ENCODE results near the gene MEIS1. TPM values are rescaled to one million over a fixed set of nuclear protein-coding genes. Genes with fewer than 3 reads are reported as not detected.

The MEIS1 gene
- total and polyA plus RNA-seq, 2 donors from 2014 or later = 7.3 to 36.7 TPM

GRCh38 chr2:66488946-66489345 is 54.0 kb downstream of the MEIS1 start:
- Histone ChIP-seq H3K4me1 (ENCODE audit: control insufficient read depth in 2 of 3, insufficient read depth in 2 of 3, low read depth in 1 of 3, low read length in 3 of 3) (peaks cover 0 to 6% (median 6%) of the 10 kb centered on the region in 3 donors), H3K9me3 (ENCODE audit: control insufficient read depth in 2 of 3, insufficient read depth in 1 of 3, low read length in 3 of 3) (no peaks in the 10 kb centered on the region), H3K27me3 (ENCODE audit: control insufficient read depth, insufficient read depth, low read length) (no peaks in the 10 kb centered on the region), H3K9ac (ENCODE audit: low read length in 3 of 3) (no peak overlapping the region), H3K4me3 (ENCODE audit: low read length in 3 of 3) (no peak overlapping the region), H3K36me3 (ENCODE audit: control insufficient read depth in 2 of 3, insufficient read depth in 3 of 3, low read length in 3 of 3) (peaks cover 0 to 4% (median 0%) of the 10 kb centered on the region in 3 donors), H3K27ac (ENCODE audit: low read depth in 2 of 2, low read length in 2 of 2) (no peak overlapping the region)
- DNase-seq (no peak), FAIRE-seq (no peak)
- intact Hi-C loops (cut with DNase I) = no loop called here
- TF ChIP-seq CTCF (IDR thresholded peaks at IDR 0.05; ENCODE audit: borderline replicate concordance, extremely low read depth, insufficient read depth) = no peak

DNA sequence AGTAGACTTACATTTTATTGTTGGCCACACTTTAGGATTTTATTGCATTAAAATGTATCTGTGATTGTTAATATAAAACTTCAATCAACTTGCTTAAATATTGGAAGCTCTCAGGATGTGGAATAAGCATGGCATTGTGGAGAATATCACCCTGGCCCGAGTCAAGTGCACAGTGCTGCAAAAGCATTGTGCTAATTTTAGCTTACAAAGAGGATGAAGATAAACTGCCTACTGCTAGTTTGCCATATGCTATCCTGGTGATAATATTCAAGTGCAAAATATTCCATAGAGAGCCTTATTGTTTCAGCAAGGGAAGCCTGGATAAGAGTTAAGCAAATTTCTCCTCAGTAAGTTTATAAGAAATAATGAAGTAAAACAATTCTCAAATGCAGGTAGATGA is 54.5 kb downstream of the MEIS1 start:
- H3K27ac ChIP-seq (ENCODE audit: low read depth in 2 of 2, low read length in 2 of 2) = no peak overlapping the region
- intact Hi-C loops (cut with DNase I) = no loop called here
- H3K36me3 ChIP-seq (ENCODE audit: control insufficient read depth in 2 of 3, insufficient read depth in 3 of 3, low read length in 3 of 3) = peaks cover 0 to 4% (median 0%) of the 10 kb centered on the region in 3 donors
- no peaks in the 10 kb centered on the region for H3K9me3 ChIP-seq (ENCODE audit: control insufficient read depth in 2 of 3, insufficient read depth in 1 of 3, low read length in 3 of 3)
- no peaks in the 10 kb centered on the region for H3K27me3 ChIP-seq (ENCODE audit: control insufficient read depth, insufficient read depth, low read length)
- DNase-seq (no peak), FAIRE-seq (no peak)
- H3K4me1 ChIP-seq (ENCODE audit: control insufficient read depth in 2 of 3, insufficient read depth in 2 of 3, low read depth in 1 of 3, low read length in 3 of 3) = peaks cover 0 to 6% (median 6%) of the 10 kb centered on the region in 3 donors
- no peak overlapping the region for H3K9ac ChIP-seq (ENCODE audit: low read length in 3 of 3)
- no peak overlapping the region for H3K4me3 ChIP-seq (ENCODE audit: low read length in 3 of 3)
- TF ChIP-seq CTCF (IDR thresholded peaks at IDR 0.05; ENCODE audit: borderline replicate concordance, extremely low read depth, insufficient read depth) = no peak

- Histone ChIP-seq H3K9me3 (ENCODE audit: control insufficient read depth in 2 of 3, insufficient read depth in 1 of 3, low read length in 3 of 3) (no peaks in the 10 kb centered on the region), H3K4me1 (ENCODE audit: control insufficient read depth in 2 of 3, insufficient read depth in 2 of 3, low read depth in 1 of 3, low read length in 3 of 3) (peaks cover 0 to 8% (median 6%) of the 10 kb centered on the region in 3 donors), H3K27me3 (ENCODE audit: control insufficient read depth, insufficient read depth, low read length) (no peaks in the 10 kb centered on the region), H3K4me3 (ENCODE audit: low read length in 3 of 3) (no peak overlapping the region), H3K9ac (ENCODE audit: low read length in 3 of 3) (no peak overlapping the region), H3K36me3 (ENCODE audit: control insufficient read depth in 2 of 3, insufficient read depth in 3 of 3, low read length in 3 of 3) (peaks cover 0 to 4% (median 0%) of the 10 kb centered on the region in 3 donors), H3K27ac (ENCODE audit: low read depth in 2 of 2, low read length in 2 of 2) (no peak overlapping the region)
- intact Hi-C loops (cut with DNase I) = no loop called here
- FAIRE-seq (no peak), DNase-seq (no peak)
- TF ChIP-seq CTCF (IDR thresholded peaks at IDR 0.05; ENCODE audit: borderline replicate concordance, extremely low read depth, insufficient read depth) = no peak
These were observed 55.7 kb downstream of the MEIS1 start for GRCh38 chr2:66490588-66491001.

DNA sequence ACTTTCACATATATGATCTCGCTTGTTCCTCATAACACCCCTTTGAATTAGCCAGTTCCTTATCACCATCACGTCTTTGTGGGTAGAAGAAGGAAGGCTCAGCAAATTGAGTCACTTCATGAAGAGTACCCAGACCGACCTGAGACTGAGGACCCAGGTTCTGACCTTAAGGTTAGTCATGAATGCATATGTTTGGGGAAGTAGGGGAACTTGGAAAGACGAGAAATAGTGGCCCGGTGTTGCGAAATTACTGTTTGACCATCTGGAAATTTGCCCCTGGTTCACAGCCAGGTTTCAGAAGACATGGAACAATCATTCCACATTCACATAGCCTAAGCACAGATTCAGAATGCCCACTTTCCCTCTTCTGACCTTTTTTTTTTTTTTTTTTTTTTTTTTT is 59.8 kb downstream of the MEIS1 start:
- intact Hi-C loops (cut with DNase I) = no loop called here
- DNase-seq = no peak
- no peak overlapping the region for H3K27ac ChIP-seq (ENCODE audit: low read depth in 2 of 2, low read length in 2 of 2)
- peaks cover 0 to 8% (median 6%) of the 10 kb centered on the region in 3 donors for H3K4me1 ChIP-seq (ENCODE audit: control insufficient read depth in 2 of 3, insufficient read depth in 2 of 3, low read depth in 1 of 3, low read length in 3 of 3)
- no peaks in the 10 kb centered on the region for H3K27me3 ChIP-seq (ENCODE audit: control insufficient read depth, insufficient read depth, low read length)
- H3K9me3 ChIP-seq (ENCODE audit: control insufficient read depth in 2 of 3, insufficient read depth in 1 of 3, low read length in 3 of 3) = no peaks in the 10 kb centered on the region
- no peak overlapping the region for H3K4me3 ChIP-seq (ENCODE audit: low read length in 3 of 3)
- no peak for FAIRE-seq
- no peak for TF ChIP-seq CTCF (IDR thresholded peaks at IDR 0.05; ENCODE audit: borderline replicate concordance, extremely low read depth, insufficient read depth)
- peaks cover 0 to 4% (median 0%) of the 10 kb centered on the region in 3 donors for H3K36me3 ChIP-seq (ENCODE audit: control insufficient read depth in 2 of 3, insufficient read depth in 3 of 3, low read length in 3 of 3)
- H3K9ac ChIP-seq (ENCODE audit: low read length in 3 of 3) = no peak overlapping the region

All from kidney (tissue), 14 donors.